Stimulated activated CD4-positive, alpha-beta T cell treated with anti-CD3 and anti-CD28 coated beads, Interleukin-4, amount 100 ng/mL, for 1 hour (primary cell): ENCODE results near the gene TXLNA.

Experiments
- DNase-seq: peaks from one replicate; pipeline ENCODE4 v3.0.0-alpha.2; 2020

Gene TXLNA

DNA sequence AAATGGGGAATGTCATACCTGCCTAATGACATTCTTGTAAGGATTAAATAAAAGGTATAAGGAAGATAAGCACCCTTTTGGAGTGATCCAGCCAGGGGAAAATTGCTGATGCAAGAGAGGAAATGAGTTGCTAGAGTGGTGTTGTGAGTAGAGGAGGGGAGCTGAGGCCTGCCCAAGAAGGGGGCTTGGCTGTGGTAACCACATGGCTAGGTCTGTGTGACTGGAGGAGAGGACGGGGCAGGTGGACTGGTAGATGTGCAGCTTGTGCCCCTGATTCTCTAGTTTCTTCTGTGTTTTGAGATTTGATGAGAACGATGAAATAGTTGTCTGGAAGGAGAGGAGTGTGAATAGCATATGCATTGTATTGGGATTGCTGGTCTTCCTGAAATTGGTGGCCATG lies 6.6 kb downstream of the TXLNA start:
- no peak for DNase-seq

DNA sequence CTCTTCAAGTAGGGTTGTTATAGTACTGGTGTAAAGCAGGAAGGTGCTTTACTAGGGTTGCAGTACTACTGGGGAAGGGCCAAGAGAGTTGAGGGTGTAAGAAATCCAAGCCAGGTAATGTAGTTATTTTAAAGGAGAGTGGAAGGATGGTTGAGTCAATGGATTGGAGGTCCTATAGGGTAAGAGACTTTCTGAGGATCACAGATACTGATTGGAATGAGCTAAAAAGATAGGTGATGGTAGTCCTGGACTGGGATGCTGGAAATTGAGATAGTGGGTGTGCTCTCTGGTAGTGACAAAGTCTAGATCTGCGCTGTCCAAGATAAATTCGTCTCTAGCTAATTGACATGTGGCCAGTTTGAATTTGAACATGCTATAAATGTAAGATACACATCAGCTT lies 7.0 kb downstream of the TXLNA start:
- no peak for DNase-seq

DNA sequence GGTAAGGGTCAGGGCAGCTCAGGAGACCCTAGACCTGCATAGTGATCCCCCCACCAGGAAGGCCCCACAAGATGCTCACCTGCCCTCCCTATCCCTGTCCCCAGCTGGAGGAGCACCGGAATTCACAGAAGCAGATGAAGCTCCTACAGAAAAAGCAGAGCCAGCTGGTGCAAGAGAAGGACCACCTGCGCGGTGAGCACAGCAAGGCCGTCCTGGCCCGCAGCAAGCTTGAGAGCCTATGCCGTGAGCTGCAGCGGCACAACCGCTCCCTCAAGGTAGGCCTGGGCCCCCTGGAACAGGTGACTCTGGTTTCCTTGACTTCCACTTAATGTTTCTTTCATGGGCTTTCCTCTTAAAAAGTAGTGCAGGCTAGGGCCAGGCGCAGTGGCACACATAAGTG lies 8.4 kb downstream of the TXLNA start:
- DNase-seq: no peak

DNA sequence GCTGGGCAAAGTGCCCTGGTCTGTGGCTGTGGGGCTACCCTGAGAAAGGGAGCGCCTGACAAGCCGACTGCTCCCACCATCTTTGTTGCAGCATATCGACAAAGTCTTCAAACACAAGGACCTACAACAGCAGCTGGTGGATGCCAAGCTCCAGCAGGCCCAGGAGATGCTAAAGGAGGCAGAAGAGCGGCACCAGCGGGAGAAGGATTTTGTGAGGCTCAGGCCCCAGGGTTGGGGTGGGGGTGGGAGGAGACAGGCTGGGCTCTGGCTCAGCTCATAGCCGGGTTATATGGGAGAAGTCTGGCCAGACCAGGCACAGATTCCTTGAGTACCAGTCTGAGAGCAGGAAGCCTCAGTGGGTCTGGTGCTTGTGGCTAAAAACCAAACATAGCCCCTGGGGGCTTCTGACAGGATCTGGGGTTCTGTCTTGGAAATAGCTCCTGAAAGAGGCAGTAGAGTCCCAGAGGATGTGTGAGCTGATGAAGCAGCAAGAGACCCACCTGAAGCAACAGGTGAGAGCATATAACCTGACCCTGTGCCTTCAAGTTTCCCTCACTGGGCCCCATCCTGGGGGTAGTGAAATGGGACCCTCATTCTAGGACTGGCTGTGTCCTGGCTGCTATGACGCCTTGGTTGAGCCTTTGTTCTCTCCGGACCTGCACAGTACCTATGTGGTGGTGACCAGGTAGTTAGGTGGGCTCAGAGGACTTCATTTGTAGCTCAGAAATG lies 12.9 kb downstream of the TXLNA start:
- DNase-seq: no peak

DNA sequence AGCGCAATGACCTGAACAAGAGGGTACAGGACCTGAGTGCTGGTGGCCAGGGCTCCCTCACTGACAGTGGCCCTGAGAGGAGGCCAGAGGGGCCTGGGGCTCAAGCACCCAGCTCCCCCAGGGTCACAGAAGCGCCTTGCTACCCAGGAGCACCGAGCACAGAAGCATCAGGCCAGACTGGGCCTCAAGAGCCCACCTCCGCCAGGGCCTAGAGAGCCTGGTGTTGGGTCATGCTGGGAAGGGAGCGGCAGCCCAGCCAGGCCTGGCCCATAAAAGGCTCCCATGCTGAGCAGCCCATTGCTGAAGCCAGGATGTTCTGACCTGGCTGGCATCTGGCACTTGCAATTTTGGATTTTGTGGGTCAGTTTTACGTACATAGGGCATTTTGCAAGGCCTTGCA lies 15.5 kb downstream of the TXLNA start:
- no peak for DNase-seq

DNA sequence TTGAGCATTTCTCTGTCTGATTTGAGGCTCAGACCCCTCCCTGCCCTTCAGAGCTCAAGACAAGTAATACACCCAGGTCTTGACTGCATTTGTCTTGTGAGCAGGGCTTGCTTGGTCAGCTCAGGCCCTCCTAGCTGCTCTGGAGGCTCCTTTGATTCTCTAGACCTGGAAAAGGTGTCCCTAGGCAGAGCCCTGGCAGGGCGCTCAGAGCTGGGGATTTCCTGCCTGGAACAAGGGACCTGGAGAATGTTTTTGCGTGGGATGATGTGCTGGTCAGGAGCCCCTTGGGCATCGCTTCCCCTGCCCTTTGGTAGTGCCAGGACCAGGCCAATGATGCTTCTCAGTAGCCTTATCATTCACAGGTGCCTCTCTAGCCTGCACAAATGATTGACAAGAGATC lies 16.1 kb downstream of the TXLNA start:
- DNase-seq: no peak

DNA sequence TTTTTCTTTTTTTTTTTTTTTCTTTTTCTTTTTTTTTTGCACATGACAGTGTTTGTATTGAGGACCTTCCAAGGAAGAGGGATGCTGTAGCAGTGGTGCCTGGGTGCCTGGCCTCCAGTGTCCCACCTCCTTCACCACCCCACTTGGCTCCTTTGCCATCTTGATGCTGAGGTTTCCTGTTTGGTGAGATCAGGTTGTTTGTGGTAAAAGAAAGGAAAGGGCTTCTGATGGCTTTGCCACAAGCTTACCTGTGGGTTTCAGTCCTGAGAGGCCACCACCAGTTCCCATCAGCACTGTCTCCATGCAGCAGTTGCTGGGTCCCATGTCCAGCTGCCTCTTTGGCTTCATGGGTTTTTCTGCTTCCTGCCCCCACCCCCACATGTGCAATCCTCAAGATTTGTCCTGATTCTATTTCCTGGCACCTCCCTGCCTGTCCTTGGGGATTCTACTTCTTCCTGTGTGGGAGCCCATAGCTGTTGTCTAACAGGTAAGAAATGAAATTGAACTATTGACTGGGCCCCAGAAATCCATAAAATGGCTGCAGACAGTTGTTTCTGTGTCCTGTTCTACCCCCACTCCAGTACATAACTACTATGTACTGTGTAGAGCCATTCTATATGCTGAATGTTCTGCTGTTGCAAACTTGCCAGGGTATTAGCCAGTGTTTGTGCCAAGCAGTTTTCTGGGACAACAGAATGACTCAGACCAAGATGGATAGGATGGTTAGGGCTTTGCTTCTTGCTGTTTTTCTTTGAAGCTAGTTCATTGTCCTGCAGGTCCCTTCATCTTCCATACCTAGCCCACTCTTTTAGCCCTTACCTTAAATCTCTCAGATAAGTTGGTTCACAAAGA lies 16.7 kb downstream of the TXLNA start:
- no peak for DNase-seq

DNA sequence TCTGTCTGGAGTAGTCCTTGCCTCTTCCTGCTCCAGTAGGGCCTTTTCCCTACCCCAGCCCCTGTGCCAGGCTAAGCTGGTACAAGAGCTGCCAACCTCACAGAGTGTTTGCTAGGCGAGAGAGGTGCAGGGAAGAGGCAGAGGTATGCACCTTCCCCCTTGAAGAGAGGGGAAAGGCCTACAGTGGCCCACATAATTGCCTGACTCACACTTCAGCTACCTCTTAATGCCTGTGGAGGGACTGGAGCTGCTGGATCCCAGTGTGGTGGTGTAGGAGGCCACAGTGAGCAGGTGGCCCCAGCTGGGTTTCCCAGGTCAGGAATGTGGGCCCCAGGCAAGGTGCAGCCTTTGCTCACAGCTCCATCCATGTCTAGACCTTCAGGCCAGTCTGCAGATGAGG lies 17.6 kb downstream of the TXLNA start:
- DNase-seq: no peak

DNA sequence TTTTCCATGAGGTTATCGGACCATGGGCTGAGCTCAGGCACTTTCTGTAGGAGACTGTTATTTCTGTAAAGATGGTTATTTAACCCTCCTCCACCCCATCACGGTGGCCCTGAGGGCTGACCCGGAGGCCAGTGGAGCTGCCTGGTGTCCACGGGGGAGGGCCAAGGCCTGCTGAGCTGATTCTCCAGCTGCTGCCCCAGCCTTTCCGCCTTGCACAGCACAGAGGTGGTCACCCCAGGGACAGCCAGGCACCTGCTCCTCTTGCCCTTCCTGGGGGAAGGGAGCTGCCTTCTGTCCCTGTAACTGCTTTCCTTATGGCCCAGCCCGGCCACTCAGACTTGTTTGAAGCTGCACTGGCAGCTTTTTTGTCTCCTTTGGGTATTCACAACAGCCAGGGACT lies 18.4 kb downstream of the TXLNA start:
- DNase-seq: no peak

DNA sequence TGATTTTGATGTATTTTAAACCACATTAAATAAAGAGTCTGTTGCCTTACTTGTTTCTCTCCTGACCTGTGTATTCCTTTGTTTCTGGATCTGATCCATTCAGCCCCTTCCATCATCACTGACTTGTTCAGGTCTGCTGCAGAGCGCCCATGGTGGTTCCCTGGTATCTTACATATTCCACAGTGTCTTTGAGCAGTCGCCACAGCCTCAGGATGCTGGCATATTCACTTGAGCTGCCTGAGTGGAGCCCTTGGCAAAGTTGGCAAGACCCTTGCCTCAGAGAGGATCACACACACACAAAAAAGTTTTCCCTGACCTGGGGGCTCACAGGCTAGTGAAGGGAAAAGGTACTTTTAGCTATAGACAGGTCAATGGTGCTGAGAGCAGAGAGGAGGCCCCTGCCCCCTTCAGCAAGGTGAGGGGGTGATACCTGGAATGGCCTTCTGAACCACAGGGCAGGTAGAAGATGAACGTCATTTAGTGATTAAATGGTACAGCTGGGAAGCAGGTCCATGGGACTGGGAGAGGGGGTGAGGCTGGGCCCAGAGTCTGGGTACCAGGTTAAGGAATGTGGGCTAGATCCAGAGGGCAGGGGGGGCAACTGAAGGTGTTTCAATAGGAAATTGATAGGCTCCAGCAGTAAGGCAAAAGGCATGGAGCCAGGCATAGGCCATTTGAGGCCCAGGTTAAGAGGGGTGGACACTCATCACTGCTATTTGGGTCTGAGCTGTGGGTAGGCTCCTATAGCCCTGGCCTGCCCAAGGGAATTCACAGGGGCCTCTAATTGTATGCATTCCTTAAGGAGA lies 19.0 kb downstream of the TXLNA start:
- no peak for DNase-seq

DNA sequence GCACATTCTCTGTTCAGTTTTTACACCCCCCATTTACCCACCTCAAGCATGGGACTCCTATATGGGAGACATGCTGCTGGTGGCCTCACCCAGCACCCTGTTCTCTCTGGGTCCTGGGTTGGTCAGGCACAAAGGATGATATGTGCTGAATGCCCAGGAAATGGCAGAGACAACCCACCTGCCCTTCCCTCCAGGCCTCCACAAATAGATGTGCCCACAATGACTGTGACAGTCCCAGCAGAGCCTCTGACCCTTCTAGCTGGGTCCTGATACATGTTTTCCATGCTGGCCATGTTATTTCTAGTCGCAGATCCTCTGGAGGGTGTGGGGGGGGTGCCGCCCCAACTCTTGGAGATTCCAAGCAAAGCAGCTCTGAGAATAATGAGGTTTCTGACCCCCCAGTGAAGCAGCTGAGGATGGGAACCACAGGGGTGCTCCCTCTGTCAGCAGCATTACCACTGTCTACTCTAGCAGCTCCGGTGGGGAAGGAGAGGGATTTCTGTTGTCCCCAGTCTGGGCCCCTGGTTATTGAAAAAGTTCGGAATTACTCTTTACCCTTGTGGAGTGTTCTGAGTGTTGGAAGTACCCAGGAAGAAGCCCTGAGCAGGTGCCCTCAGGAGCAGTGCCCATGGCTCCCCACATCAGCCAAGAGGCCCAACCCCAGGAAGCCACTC lies 19.7 kb downstream of the TXLNA start:
- DNase-seq: no peak

DNA sequence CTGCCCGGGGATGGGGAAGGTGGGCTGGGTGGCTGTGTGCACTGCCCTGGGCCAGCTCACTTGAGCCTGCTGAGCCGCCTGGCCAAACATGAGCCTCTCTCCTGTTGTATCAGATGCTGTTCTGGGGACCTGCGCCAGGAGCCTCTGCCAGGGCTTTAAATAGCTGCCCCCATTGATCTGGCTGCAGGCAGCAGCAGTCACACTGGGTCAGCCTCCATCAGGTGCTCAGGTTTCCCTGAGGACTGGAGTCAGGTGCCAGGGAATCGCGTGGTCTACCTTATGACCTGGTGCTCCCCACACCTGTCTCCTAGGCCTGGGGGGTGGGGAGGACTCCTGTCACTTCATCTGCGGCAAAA lies 20.2 kb downstream of the TXLNA start:
- no peak for DNase-seq

DNA sequence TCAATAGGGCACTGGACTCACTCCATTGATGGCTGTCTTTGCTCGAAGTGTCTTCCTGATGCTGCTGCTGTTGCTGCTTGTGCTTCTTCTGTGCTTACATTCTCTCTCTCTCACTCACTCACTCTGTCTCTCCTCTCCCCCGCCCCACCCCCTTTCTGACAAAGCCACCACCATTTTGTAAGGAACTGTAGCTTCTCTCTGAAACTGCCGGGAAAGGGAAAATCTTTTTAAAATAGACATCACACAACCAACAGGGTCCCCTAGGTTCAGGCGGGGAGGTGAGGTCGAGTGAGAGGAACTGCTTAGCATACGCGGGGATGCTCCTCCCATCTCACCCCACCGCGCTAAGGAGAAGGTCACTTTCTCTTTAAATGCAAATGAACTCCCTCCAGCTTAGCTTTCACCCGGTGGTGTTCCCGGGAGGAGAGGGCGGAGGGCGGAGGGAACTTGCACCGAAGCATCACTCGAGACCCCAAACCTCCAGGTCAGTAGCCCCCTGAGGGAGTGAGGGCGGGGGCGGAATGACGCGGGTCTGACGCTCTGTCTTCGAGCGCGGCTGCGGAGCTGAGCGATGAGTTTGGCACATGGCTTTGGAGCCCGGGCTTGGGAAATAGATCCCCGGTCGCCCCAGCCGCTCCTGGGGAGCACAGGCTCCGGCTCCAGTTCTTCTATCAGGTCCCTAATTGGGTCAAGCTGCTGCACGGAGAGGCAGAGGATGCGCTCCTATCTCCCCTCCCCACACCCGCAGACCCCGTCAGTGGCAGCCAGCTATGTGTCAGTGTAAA lies 20.9 kb downstream of the TXLNA start, which contains the start of gene CCDC28B:
CCDC28B (plus strand) TSS at position 370 of the 785 bp plus-strand sequence. CDS start 1,341 bp downstream, outside the sequence.
- peak; percentile 54 for DNase-seq

DNA sequence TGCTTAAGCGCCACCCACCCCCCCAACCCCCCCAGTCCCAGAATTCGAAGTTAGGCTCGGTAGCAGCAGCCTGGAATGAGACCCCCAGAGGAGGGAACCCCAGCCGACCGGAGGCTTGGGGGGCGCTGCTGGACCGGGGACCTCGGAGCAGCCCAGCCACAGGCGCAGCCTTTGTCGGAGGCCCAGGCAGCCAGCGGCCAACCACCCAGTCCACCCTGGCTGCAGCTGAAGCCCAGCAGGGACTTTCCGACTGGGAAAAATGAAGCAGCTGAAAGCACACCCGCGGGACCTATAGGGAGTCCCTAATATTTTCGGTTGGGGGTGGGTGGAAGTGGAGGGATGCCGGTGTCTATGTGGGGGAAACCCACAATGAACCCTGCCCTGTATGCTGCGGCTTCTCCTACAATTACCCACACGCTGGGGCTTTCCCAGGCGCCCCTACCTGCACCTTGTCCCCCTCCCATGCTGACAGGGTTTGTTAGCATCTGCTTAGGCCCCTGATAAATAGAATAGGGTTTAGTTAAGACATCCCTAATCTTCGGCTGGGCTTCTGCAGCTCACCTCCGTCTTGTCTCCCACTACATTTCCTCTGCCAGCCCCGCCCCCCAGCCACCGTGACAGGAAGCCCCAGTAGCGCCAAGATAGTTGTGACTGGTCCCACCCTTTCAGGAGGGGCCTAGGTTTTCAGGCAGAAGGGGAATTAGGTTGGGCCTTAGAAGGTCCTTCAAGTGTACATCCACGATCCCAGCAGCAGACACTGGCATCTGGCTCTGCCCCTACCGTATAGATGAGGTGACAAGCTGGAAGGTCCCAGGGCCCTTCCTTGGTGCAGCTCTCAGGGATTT lies 21.8 kb downstream of the TXLNA start:
- DNase-seq: peak; percentile 78

DNA sequence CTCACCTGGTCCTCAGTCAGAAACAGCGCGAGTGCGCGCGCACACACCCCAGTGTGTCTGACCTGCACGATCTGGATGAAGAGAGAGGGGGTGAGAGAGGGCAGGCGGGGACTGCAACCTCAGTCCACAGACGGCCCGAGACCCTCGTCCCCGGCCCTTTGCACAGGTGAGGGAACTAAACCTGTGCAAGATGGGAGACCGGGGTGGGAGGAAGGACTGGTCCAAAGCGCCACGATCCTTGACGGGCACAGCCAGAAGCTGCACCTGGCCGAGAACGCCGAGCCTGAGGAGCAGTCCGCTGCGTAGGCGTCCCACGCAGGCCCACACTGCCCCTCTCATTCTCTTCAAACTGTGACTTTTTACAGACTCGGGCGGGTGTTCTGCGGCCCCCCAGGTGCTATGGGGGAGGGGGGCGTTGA lies 25.5 kb downstream of the TXLNA start:
- no peak for DNase-seq

DNA sequence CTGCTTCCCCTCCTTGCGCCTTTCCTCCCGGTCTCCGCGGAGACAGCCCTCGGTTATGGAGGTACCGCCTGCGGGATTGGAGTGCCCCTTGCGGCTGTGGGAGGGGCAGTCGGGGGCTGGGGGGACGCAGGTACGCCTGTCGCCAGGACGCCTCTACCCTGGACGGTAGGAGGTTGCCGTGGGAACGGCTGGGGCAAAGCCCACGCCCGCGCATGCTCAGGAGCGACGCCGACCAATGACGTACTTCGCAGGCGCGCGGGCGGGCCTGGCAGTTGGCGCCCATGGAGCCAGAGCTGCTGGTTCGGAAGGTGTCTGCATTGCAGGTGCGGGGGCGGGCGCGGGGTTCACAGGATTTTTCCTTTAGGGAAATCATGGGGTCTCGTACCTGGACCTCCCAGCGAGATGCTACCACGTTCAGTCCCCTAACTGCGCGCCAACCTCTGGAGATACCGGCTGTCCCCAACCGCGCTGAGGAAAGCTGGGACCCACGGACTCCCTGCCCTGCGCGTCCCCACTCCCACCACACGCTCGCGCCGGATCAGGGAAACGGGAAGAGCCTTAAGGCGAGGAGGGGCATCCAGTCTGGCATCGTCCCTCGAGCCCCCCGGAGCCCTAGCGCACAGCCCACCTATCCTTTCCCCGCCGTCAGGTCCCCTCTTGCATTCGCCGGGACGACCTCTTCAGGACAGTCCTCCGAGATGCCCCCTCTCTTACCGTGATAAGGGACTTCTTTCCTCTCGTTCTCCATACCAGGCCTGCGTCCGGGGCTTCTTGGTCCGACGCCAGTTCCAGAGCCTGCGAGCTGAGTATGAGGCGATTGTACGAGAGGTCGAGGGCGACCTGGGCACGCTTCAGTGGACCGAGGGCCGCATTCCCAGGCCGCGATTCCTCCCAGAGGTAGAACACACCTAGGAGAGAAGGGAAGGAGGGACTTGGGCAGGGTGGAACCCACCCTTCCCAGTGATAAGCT lies 26.2 kb downstream of the TXLNA start, which contains the start of gene IQCC:
IQCC (plus strand) TSS at position 271 of the 970 bp plus-strand sequence; CDS start at position 282, 11 bp downstream.
- peak; percentile 85 for DNase-seq

DNA sequence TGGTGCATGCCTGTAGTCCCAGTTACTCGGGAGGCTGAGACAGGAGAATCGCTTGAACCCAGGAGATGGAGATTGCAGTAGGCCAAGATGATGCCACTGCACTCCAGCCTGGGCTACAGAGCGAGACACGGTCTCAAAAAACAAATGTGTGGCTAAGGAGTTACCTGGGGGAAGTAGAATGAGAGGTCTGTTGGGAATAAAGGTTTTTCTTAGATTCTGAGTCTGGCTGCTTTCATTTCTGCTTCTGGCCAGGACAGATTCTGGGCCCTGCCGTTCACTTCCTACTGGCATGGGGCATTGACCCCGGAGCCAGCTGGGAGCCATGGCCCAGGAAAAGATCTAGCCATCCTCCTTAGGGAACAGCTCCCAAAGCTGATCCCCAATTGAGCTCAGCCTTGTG lies 29.0 kb downstream of the TXLNA start:
- no peak for DNase-seq

DNA sequence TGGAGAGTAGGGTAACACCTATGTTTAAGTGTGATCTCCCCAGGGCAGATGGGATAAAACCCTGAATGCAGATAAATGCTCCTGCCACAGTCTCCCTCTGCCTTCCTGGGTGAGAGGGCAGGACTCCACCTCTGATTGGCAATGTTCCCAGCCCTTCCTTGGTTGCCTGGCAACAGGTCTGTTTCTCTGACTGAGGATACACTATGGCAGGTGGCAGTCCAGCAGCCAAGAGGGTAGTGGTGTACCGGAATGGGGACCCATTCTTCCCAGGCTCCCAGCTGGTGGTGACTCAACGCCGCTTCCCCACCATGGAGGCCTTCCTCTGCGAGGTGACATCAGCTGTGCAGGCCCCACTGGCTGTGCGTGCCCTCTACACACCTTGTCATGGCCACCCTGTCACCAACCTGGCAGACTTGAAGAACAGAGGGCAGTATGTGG lies 29.4 kb downstream of the TXLNA start, which contains the start of gene DCDC2B:
DCDC2B (plus strand) TSS at position 199 of the 438 bp plus-strand sequence; CDS start at position 204, 5 bp downstream.
- DNase-seq: no peak
